H9 (cell line): Measurements from ENCODE around the gene KIF18A. TPM values are rescaled to one million over a fixed set of nuclear protein-coding genes. Genes with fewer than 3 reads are reported as not detected.

Experiments
- DNase-seq: peaks from one replicate; pipeline ENCODE4 v3.0.0-alpha.2; 2017
- H2AFZ ChIP-seq: one replicate; pipeline ENCODE4 v1.6.1; 2013; ENCODE audit warnings: mild to moderate bottlenecking, low read length, control low read depth, moderate library complexity
- H2AK5ac ChIP-seq: 2 replicates; pipeline ENCODE4 v1.6.1; 2013; ENCODE audit warnings: low read length, control low read depth, mixed read lengths; ENCODE audit not compliant: insufficient read length
- H2BK120ac ChIP-seq: one replicate; pipeline ENCODE4 v1.6.1; 2013; ENCODE audit warnings: low read depth, mild to moderate bottlenecking, low read length, control low read depth, inconsistent platforms; ENCODE audit not compliant: poor library complexity, severe bottlenecking
- H2BK12ac ChIP-seq: 2 replicates; pipeline ENCODE4 v1.6.1; 2013; ENCODE audit warnings: low read length, control low read depth, mixed read lengths, low read depth; ENCODE audit not compliant: insufficient read length
- H2BK15ac ChIP-seq: 2 replicates; pipeline ENCODE4 v1.6.1; 2013; ENCODE audit warnings: low read depth, low read length, control low read depth
- H2BK20ac ChIP-seq: one replicate; pipeline ENCODE4 v1.6.1; 2013; ENCODE audit warnings: low read depth, mild to moderate bottlenecking, low read length, control low read depth, inconsistent platforms; ENCODE audit not compliant: poor library complexity, severe bottlenecking
- H2BK5ac ChIP-seq: 2 replicates; pipeline ENCODE4 v1.6.1; 2013; ENCODE audit warnings: low read length, control low read depth, mixed read lengths; ENCODE audit not compliant: insufficient read length
- H3K14ac ChIP-seq: 2 replicates; pipeline ENCODE4 v1.6.1; 2013; ENCODE audit warnings: low read length, control low read depth; ENCODE audit not compliant: insufficient read depth
- H3K18ac ChIP-seq: 2 replicates; pipeline ENCODE4 v1.6.1; 2013; ENCODE audit warnings: low read depth, mild to moderate bottlenecking, mixed read lengths, low read length, control low read depth; ENCODE audit not compliant: insufficient read length
- H3K23ac ChIP-seq: 2 replicates; pipeline ENCODE4 v1.6.1; 2013; ENCODE audit warnings: low read length, control low read depth, mixed read lengths, low read depth; ENCODE audit not compliant: insufficient read length
- H3K23me2 ChIP-seq: 2 replicates; pipeline ENCODE4 v1.6.1; 2013; ENCODE audit warnings: low read depth, mild to moderate bottlenecking, mixed read lengths, low read length, control low read depth; ENCODE audit not compliant: insufficient read length, poor library complexity, severe bottlenecking
- H3K27ac ChIP-seq: 2 replicates; pipeline ENCODE4 v1.5.1; 2013; ENCODE audit warnings: low read length, control low read depth, mixed read lengths, low read depth; ENCODE audit not compliant: insufficient read length
- H3K27me3 ChIP-seq: 2 replicates; pipeline ENCODE4 v1.6.1; 2013; ENCODE audit warnings: low read length, control low read depth, inconsistent platforms; ENCODE audit not compliant: insufficient read depth
- H3K4ac ChIP-seq: 2 replicates; pipeline ENCODE4 v1.6.1; 2013; ENCODE audit warnings: low read depth, mild to moderate bottlenecking, control low read depth, inconsistent platforms, low read length, moderate library complexity
- H3K4me1 ChIP-seq: 2 replicates; pipeline ENCODE4 v1.6.1; 2013; ENCODE audit warnings: low read length, control low read depth, inconsistent platforms; ENCODE audit not compliant: insufficient read depth
- H3K4me2 ChIP-seq: 2 replicates; pipeline ENCODE4 v1.6.1; 2013; ENCODE audit warnings: low read length, control low read depth, mixed read lengths; ENCODE audit not compliant: insufficient read length, insufficient read depth
- H3K56ac ChIP-seq: 2 replicates; pipeline ENCODE4 v1.6.1; 2013; ENCODE audit warnings: low read depth, mild to moderate bottlenecking, mixed read lengths, low read length, control low read depth; ENCODE audit not compliant: insufficient read length
- H3K79me1 ChIP-seq: 2 replicates; pipeline ENCODE4 v1.6.1; 2013; ENCODE audit warnings: low read depth, mild to moderate bottlenecking, moderate library complexity, low read length, control low read depth, inconsistent platforms; ENCODE audit not compliant: insufficient read depth, poor library complexity, severe bottlenecking
- H3K79me2 ChIP-seq: 2 replicates; pipeline ENCODE4 v1.6.1; 2013; ENCODE audit warnings: low read length, control low read depth, inconsistent platforms; ENCODE audit not compliant: insufficient read depth
- H3K9ac ChIP-seq: 2 replicates; pipeline ENCODE4 v1.6.1; 2013; ENCODE audit warnings: low read length, control low read depth, mixed read lengths; ENCODE audit not compliant: insufficient read length; ENCODE audit errors: extremely low read depth
- H3K9me3 ChIP-seq: one replicate; pipeline ENCODE4 v1.6.1; 2013; ENCODE audit warnings: low read depth, low read length, inconsistent platforms; ENCODE audit not compliant: control insufficient read depth
- H3T11ph ChIP-seq: one replicate; pipeline ENCODE4 v1.6.1; 2013; ENCODE audit warnings: mild to moderate bottlenecking, low read length, control low read depth, inconsistent platforms
- H4K20me1 ChIP-seq: one replicate; pipeline ENCODE4 v1.6.1; 2013; ENCODE audit not compliant: control insufficient read depth, insufficient read length, insufficient read depth
- H4K5ac ChIP-seq: 2 replicates; pipeline ENCODE4 v1.6.1; 2013; ENCODE audit warnings: low read depth, mild to moderate bottlenecking, mixed read lengths, low read length, control low read depth; ENCODE audit not compliant: insufficient read length
- H4K8ac ChIP-seq: replicated peaks from 2 replicates; pipeline ENCODE4 v1.6.1; 2013; ENCODE audit warnings: low read length, control low read depth, mixed read lengths, low read depth; ENCODE audit not compliant: insufficient read length
- H4K91ac ChIP-seq: 2 replicates; pipeline ENCODE4 v1.6.1; 2013; ENCODE audit warnings: low read depth, mild to moderate bottlenecking, moderate library complexity, mixed read lengths, low read length, control low read depth; ENCODE audit not compliant: insufficient read length
- H3K27ac Mint-ChIP-seq, 3 experiments: 2 replicates in 2 of 3; 3 replicates in 1 of 3; pipeline ENCODE4 v1.8.0; 2020 to 2021; ENCODE audit warnings: mixed read lengths in 3 of 3, mild to moderate bottlenecking in 1 of 3, moderate library complexity in 1 of 3
- H3K27me3 Mint-ChIP-seq: 2 replicates; pipeline ENCODE4 v1.8.0; 2021; ENCODE audit warnings: low read depth, mild to moderate bottlenecking, moderate library complexity, mixed read lengths
- H3K36me3 Mint-ChIP-seq, 3 experiments: 2 replicates in 2 of 3; 3 replicates in 1 of 3; pipeline ENCODE4 v1.8.0; 2020 to 2021; ENCODE audit warnings: low read depth in 3 of 3, mixed read lengths in 3 of 3; ENCODE audit not compliant: insufficient read depth in 1 of 3
- H3K4me1 Mint-ChIP-seq, 2 experiments: 2 replicates each; pipeline ENCODE4 v1.8.0; 2020; ENCODE audit warnings: mixed read lengths in 2 of 2
- H3K4me3 Mint-ChIP-seq, 2 experiments: 2 replicates in 1 of 2; 3 replicates in 1 of 2; pipeline ENCODE4 v1.8.0; 2020 to 2021; ENCODE audit warnings: mild to moderate bottlenecking in 2 of 2, mixed read lengths in 2 of 2, moderate library complexity in 1 of 2
- H3K9me3 Mint-ChIP-seq, 2 experiments: 2 replicates in 1 of 2; 3 replicates in 1 of 2; pipeline ENCODE4 v1.8.0; 2020; ENCODE audit warnings: mild to moderate bottlenecking in 2 of 2, mixed read lengths in 2 of 2, moderate library complexity in 1 of 2
- CTCF ChIP-seq: fragments of 200-600 bp; sonication (generic); conservative IDR thresholded peaks from 3 replicates; pipeline ENCODE4 v1.8.0; 2021; ENCODE audit warnings: antibody characterized with exemption, mild to moderate bottlenecking
- WGBS: extraction: QIAGEN DNeasy Blood & Tissue Kit; methylation state at CpG from one replicate; pipeline ENCODE4 v1.1.7; 2013; ENCODE audit warnings: missing lambda C conversion rate, low lambda C conversion rate, mixed read lengths; ENCODE audit not compliant: insufficient read length; ENCODE audit errors: extremely low coverage; 5-methylcytosine and 5-hydroxymethylcytosine counted together
- total RNA-seq: library from RNA; stranded (reverse); gene quantifications from 2 replicates; pipeline ENCODE4 v1.2.1, GENCODE V29; 2021

KIF18A gene
- total RNA-seq, 1 experiment from 2014 or later: 25.9 TPM

DNA sequence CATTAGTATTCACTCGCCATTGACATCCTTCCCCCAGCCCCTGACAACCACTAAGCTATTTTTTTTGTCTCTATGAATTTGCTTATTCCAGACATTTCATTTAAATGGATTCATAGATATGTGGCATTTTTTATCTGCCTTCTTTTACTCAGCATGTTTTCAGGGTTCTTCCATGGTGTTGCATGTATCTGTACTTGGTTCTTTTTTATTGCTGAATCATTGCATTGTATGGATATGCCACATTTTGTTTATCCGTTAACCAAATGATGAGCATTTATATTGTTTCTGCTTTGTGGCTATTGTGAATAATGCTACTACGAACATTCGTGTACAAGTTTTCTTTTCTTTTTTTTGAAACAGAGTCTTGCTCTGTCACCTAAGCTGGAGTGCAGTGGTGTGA lies 6.2 kb upstream of the KIF18A start:
- H3K23me2 ChIP-seq: peaks cover 4% of the 10 kb centered on the region
- H3K4me1 ChIP-seq: no peaks in the 10 kb centered on the region
- H3K36me3 Mint-ChIP-seq: peaks cover 0 to 19% (median 11%) of the 10 kb centered on the region in 3 experiments; a peak in 5 of 7 replicates
- no peak overlapping the region for H4K5ac ChIP-seq
- H2BK15ac ChIP-seq: no peak overlapping the region
- peaks cover 2% of the 10 kb centered on the region; the same call in 1 of the 2 replicates for H3K79me2 ChIP-seq
- H3T11ph ChIP-seq: no peak overlapping the region
- H3K18ac ChIP-seq: no peak overlapping the region
- no peak for TF ChIP-seq CTCF
- H2BK12ac ChIP-seq: no peak overlapping the region
- no peaks in the 10 kb centered on the region for H3K9me3 Mint-ChIP-seq
- H2BK5ac ChIP-seq: no peak overlapping the region
- H3K27me3 ChIP-seq: no peaks in the 10 kb centered on the region
- no peak overlapping the region for H2BK20ac ChIP-seq
- no CpG with 5 or more reads among the region's 4 CpGs for WGBS
- H3K27ac ChIP-seq: no peak overlapping the region
- no peak overlapping the region for H4K8ac ChIP-seq
- H3K79me1 ChIP-seq: no peaks in the 10 kb centered on the region
- no peaks in the 10 kb centered on the region for H3K9me3 ChIP-seq
- no peak overlapping the region for H3K23ac ChIP-seq
- no peak overlapping the region for H3K27ac Mint-ChIP-seq
- H3K4me1 Mint-ChIP-seq: peaks cover 9 to 18% of the 10 kb centered on the region in 2 experiments
- H2BK120ac ChIP-seq: no peak overlapping the region
- H4K91ac ChIP-seq: no peak overlapping the region
- no peak overlapping the region for H3K14ac ChIP-seq
- no peak overlapping the region for H2AK5ac ChIP-seq
- H3K4ac ChIP-seq: no peak overlapping the region
- H3K4me3 Mint-ChIP-seq: no peak overlapping the region
- H2AFZ ChIP-seq: no peak overlapping the region
- no peaks in the 10 kb centered on the region for H4K20me1 ChIP-seq
- no peak overlapping the region for H3K9ac ChIP-seq
- no peak overlapping the region for H3K56ac ChIP-seq
- DNase-seq: no peak
- H3K4me2 ChIP-seq: no peak overlapping the region
- no peaks in the 10 kb centered on the region for H3K27me3 Mint-ChIP-seq
